Sigmoid colon (tissue), 7 donors: Measurements from ENCODE around the gene IPPK. TPM values are rescaled to one million over a fixed set of nuclear protein-coding genes. Genes with fewer than 3 reads are reported as not detected.

Experiments
- polyA plus RNA-seq, 3 donors: library from polyadenylated mRNA; stranded (reverse); fragments of 200-250 nt; gene quantifications; one replicate each; pipeline ENCODE4 v1.2.3, GENCODE V29; 2013
- total RNA-seq, 4 donors: library from RNA; depleted of rRNA; stranded (reverse); fragments of >200 nt; gene quantifications; one replicate each; pipeline ENCODE4 v1.1.0, GENCODE V29; 2016
- donor health status: healthy with polysubstance abuse.
- donor health status: Bipolar disorder and iron deficiency.
- donor health status: healthy.

IPPK gene
- total and polyA plus RNA-seq, 7 donors, result 3.6 to 12.5 (median 6.4) TPM

Other genes with a start within 250 kb of the IPPK start
- gene OMD, start 245.7 kb downstream of the IPPK start, total RNA-seq, result 10 to 100 TPM in 3 of 4 donors, 1 to 10 TPM in 1; 6.5 to 23.9 (median 16.7) TPM
- gene OMD, start 245.7 kb downstream of the IPPK start, polyA plus RNA-seq, result 1 to 10 TPM in 2 of 3 donors, not detected in 1; 1.0 to 3.0 TPM
- gene ASPN, start 187.6 kb downstream of the IPPK start, total RNA-seq, result 10 to 100 TPM in 3 of 4 donors, 1 to 10 TPM in 1; 9.4 to 96.9 (median 20.2) TPM
- 1 to 10 TPM; 1.5 to 2.5 (median 1.8) TPM for gene ASPN, start 187.6 kb downstream of the IPPK start, polyA plus RNA-seq
- 10 to 100 TPM in 1 of 4 donors, 1 to 10 TPM in 3; 3.3 to 19.7 (median 7.8) TPM for gene ECM2, start 134.1 kb downstream of the IPPK start, total RNA-seq
- 1 to 10 TPM in 2 of 3 donors, not detected in 1; 1.2 to 1.7 TPM for gene ECM2, start 134.1 kb downstream of the IPPK start, polyA plus RNA-seq
- gene BICD2, start 94.7 kb upstream of the IPPK start, total RNA-seq, result 10 to 100 TPM; 30.6 to 38.5 (median 34.2) TPM
- 1 to 10 TPM; 5.4 to 9.7 (median 9.0) TPM for gene BICD2, start 94.7 kb upstream of the IPPK start, polyA plus RNA-seq
- 10 to 100 TPM; 11.2 to 21.6 (median 13.6) TPM for gene ZNF484, start 207.9 kb upstream of the IPPK start, total RNA-seq
- gene ZNF484, start 207.9 kb upstream of the IPPK start, polyA plus RNA-seq, result 1 to 10 TPM in 1 of 3 donors, under 1 TPM in 2; 0.60 to 2.1 (median 0.92) TPM